GM23248 (cell line): Measurements from ENCODE around the gene XCL2. TPM values are rescaled to one million over a fixed set of nuclear protein-coding genes. Genes with fewer than 3 reads are reported as not detected.

Experiments used
- DNase-seq: peaks from one replicate; pipeline ENCODE4 v3.0.0-alpha.2; 2015
- H2AFZ ChIP-seq: fragments of 200-600 bp; sonication (generic); 2 replicates; pipeline ENCODE4 v1.6.1; 2016; ENCODE audit warnings: antibody characterized with exemption
- H3F3A ChIP-seq: fragments of 200-600 bp; sonication (generic); 2 replicates; pipeline ENCODE4 v1.6.1; 2016; ENCODE audit warnings: mild to moderate bottlenecking, antibody characterized with exemption, mixed run types; ENCODE audit not compliant: insufficient read depth
- H3K27ac ChIP-seq: fragments of 200-600 bp; sonication (generic); 2 replicates; pipeline ENCODE4 v1.5.1; 2016; ENCODE audit warnings: mild to moderate bottlenecking
- H3K27me3 ChIP-seq: fragments of 200-600 bp; sonication (generic); replicated peaks from 2 replicates; pipeline ENCODE4 v1.6.1; 2016; ENCODE audit warnings: mild to moderate bottlenecking; ENCODE audit not compliant: insufficient read depth
- H3K36me3 ChIP-seq: fragments of 200-600 bp; sonication (generic); 2 replicates; pipeline ENCODE4 v1.6.1; 2016; ENCODE audit warnings: low read depth, mild to moderate bottlenecking
- H3K4me1 ChIP-seq: fragments of 200-600 bp; sonication (generic); 2 replicates; pipeline ENCODE4 v1.6.1; 2016; ENCODE audit warnings: mild to moderate bottlenecking; ENCODE audit not compliant: insufficient read depth
- H3K4me2 ChIP-seq: fragments of 200-600 bp; sonication (generic); one replicate; pipeline ENCODE4 v1.6.1; 2016; ENCODE audit warnings: mild to moderate bottlenecking; ENCODE audit not compliant: unreplicated experiment
- H3K4me3 ChIP-seq: fragments of 200-600 bp; sonication (generic); 2 replicates; pipeline ENCODE4 v1.5.1; 2016; ENCODE audit warnings: mild to moderate bottlenecking
- H3K79me2 ChIP-seq: fragments of 200-600 bp; sonication (generic); 2 replicates; pipeline ENCODE4 v1.6.1; 2016; ENCODE audit warnings: mild to moderate bottlenecking; ENCODE audit not compliant: insufficient read depth
- H3K9ac ChIP-seq: fragments of 200-600 bp; sonication (generic); 2 replicates; pipeline ENCODE4 v1.6.1; 2016; ENCODE audit warnings: mild to moderate bottlenecking
- H3K9me2 ChIP-seq: fragments of 200-600 bp; sonication (generic); 2 replicates; pipeline ENCODE4 v1.6.1; 2016; ENCODE audit warnings: mixed run types, mild to moderate bottlenecking, moderate library complexity; ENCODE audit not compliant: insufficient read depth
- H3K9me3 ChIP-seq: fragments of 200-600 bp; sonication (generic); one replicate; pipeline ENCODE4 v1.6.1; 2017; ENCODE audit warnings: low read depth
- H4K20me1 ChIP-seq: fragments of 200-600 bp; sonication (generic); 2 replicates; pipeline ENCODE4 v1.6.0; 2016; ENCODE audit not compliant: insufficient read depth
- EZH2 ChIP-seq: fragments of 200-600 bp; sonication (generic); IDR thresholded peaks from 2 replicates; pipeline ENCODE4 v1.6.1; 2018; ENCODE audit warnings: antibody characterized with exemption, mild to moderate bottlenecking; ENCODE audit not compliant: insufficient read depth, poor library complexity, severe bottlenecking
- EZH2phosphoT487 ChIP-seq: fragments of 200-600 bp; sonication (generic); IDR thresholded peaks from 2 replicates; pipeline ENCODE4 v1.6.1; 2018; ENCODE audit warnings: antibody characterized with exemption, moderate library complexity, mild to moderate bottlenecking, low read depth; ENCODE audit not compliant: insufficient read depth
- WGBS, 2 experiments: methylation state at CpG; one replicate each; pipeline ENCODE4 v1.1.6; 2015 to 2017; ENCODE audit warnings: low lambda C conversion rate in 2 of 2, low coverage in 1 of 2; ENCODE audit errors: missing lambda C conversion rate in 2 of 2; 5-methylcytosine and 5-hydroxymethylcytosine counted together
- in situ Hi-C: fragments of 300-500 bp; cut with MboI; formaldehyde crosslinking; loops from 2 replicates; pipeline ENCODE4 v1.15.0; 2020
- polyA plus RNA-seq: library from polyadenylated mRNA; unstranded; fragments of >200 nt; fragmentation: Nextera tagmentation; extraction: Ambion mirVana; gene quantifications from 2 replicates; pipeline ENCODE4 v1.2.1, GENCODE V29; 2016
- total RNA-seq: library from RNA; depleted of rRNA; stranded (reverse); fragments of >200 nt; shearing (Covaris generic); gene quantifications from 2 replicates; pipeline ENCODE4 v1.2.3, GENCODE V29; 2014

XCL2 gene
- total and polyA plus RNA-seq, 2 experiments from 2014 or later: not detected

DNA sequence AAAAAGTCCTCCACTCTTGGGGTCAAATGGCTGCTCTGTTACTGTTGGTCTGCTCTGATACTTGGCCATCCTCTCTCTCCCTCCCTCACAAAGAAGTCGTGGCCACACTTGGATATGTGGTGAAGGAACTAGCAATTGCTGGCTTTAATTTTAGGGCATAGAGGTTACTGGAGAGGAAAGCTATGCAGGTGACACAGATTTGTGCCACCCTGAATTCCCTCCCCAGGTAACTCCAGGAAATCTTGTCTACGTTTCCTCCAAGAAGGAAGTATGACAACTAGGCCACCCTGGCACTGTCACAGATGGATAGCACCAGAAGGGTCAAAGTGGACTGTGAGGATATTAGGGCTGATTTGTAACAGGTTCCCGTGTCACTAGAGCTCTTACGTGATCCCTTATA lies 36.0 kb downstream of the XCL2 start:
- TF ChIP-seq EZH2phosphoT487 (no peak), EZH2 (no peak)
- Histone ChIP-seq H3K4me3 (no peak overlapping the region), H3K27me3 (no peaks in the 10 kb centered on the region), H4K20me1 (no peaks in the 10 kb centered on the region), H3K79me2 (no peaks in the 10 kb centered on the region), H3K4me1 (peaks cover 43% of the 10 kb centered on the region), H3K9me2 (no peaks in the 10 kb centered on the region), H2AFZ (no peak overlapping the region), H3F3A (peaks cover 41% of the 10 kb centered on the region), H3K4me2 (no peak overlapping the region), H3K27ac (no peak overlapping the region), H3K9ac (no peak overlapping the region), H3K9me3 (no peaks in the 10 kb centered on the region), H3K36me3 (no peaks in the 10 kb centered on the region)
- WGBS, 2 experiments: 75 to 78% methylated on average over 4 of the region's 4 CpGs
- in situ Hi-C loops: no loop called here
- no peak for DNase-seq

DNA sequence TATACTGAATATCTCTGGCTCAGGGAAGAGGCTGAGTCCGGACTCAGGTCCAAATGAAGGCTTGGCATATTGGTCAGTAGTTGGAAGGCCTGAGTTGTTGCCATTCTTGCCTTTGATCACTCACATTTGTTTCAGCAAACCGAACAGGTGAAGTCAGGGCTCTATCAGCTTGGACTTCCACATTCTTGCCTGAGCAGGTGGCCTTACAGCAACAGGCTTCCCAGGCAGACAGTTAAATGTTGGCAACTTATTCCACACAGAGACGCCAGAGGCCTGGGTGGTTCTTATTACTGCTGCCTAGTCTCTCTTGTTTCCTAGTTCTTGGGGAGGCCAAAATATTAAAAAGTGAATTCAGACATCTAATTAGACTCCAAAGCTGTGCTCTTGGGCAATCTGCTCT lies 36.6 kb downstream of the XCL2 start:
- no peaks in the 10 kb centered on the region for H3K79me2 ChIP-seq
- in situ Hi-C loops: no loop called here
- peaks cover 43% of the 10 kb centered on the region for H3K4me1 ChIP-seq
- TF ChIP-seq EZH2phosphoT487: no peak
- TF ChIP-seq EZH2: no peak
- no peaks in the 10 kb centered on the region for H3K27me3 ChIP-seq
- no peak overlapping the region for H3K4me3 ChIP-seq
- WGBS, 2 experiments: 40 to 53% methylated on average over 3 of the region's 3 CpGs
- H3K9me2 ChIP-seq: no peaks in the 10 kb centered on the region
- DNase-seq: peak; percentile 12
- no peaks in the 10 kb centered on the region for H4K20me1 ChIP-seq
- no peaks in the 10 kb centered on the region for H3K9me3 ChIP-seq
- peaks cover 41% of the 10 kb centered on the region for H3F3A ChIP-seq
- H3K36me3 ChIP-seq: no peaks in the 10 kb centered on the region
- no peak overlapping the region for H2AFZ ChIP-seq
- no peak overlapping the region for H3K9ac ChIP-seq
- peak overlapping the region; percentile 97; the same call in 1 of the 2 replicates for H3K27ac ChIP-seq
- no peak overlapping the region for H3K4me2 ChIP-seq

DNA sequence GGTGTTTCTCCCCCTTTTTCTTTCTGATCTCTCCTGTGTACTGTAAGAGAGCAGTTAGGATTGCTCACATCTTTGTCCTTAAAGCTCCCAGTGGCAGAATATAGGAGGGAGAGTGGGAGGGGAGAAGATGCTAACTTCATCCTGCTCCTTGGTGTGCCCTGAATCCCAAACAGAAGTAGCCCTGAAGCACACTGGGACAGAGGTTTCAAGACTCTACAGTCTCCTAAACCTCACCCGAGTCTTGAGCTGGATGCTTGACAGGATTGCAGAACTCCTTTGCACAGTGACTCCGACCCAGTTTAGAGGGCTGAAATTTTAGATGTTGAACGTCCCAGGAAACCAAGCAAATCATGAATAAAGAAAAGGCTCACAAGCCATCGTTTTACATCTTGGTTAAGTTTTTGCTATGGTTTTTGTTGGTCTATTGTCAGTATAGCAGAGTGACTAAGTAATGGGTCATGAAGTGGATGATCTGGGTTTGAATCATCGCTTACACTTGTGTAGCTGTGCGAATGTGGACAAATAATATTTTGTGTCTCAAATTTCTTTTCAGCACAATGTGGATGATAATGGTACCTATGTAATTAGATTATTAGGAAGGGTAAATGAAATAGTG lies 37.5 kb downstream of the XCL2 start:
- H3K9me3 ChIP-seq: no peaks in the 10 kb centered on the region
- H3K27me3 ChIP-seq: no peaks in the 10 kb centered on the region
- WGBS, 2 experiments: 0 to 1% methylated on average over 6 of the region's 6 CpGs
- H3F3A ChIP-seq: peaks cover 41% of the 10 kb centered on the region
- H3K79me2 ChIP-seq: no peaks in the 10 kb centered on the region
- DNase-seq: peak; percentile 90
- in situ Hi-C loops: no loop called here
- H2AFZ ChIP-seq: peak overlapping the region; percentile 72
- H3K27ac ChIP-seq: peak overlapping the region; percentile 97
- TF ChIP-seq EZH2 (no peak), EZH2phosphoT487 (no peak)
- H3K9me2 ChIP-seq: no peaks in the 10 kb centered on the region
- H3K4me2 ChIP-seq: peak overlapping the region; percentile 74
- H3K9ac ChIP-seq: peak overlapping the region; percentile 75
- peaks cover 43% of the 10 kb centered on the region for H3K4me1 ChIP-seq
- H3K36me3 ChIP-seq: no peaks in the 10 kb centered on the region
- no peaks in the 10 kb centered on the region for H4K20me1 ChIP-seq
- H3K4me3 ChIP-seq: peak overlapping the region; percentile 55

DNA sequence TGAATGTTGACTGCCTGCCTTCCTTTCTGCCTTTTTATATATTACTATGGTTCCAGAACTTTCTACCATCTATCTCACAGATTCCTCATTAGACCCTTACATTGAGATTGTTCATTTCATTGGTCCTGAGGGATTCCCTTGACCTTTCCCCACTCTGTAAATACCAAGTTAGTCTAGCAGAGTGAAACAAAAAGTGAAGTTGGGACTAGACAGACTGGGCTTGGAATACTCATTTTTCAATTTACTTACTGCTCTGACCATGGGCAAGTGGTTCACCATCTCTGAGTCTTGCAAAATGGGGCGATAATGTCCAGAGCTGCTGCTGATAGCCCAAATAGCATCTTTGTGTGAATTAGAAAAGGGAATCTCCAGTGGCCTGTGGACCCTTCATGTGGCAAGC lies 38.8 kb downstream of the XCL2 start:
- Histone ChIP-seq H3K9me2 (no peaks in the 10 kb centered on the region), H4K20me1 (no peaks in the 10 kb centered on the region), H3K9me3 (no peaks in the 10 kb centered on the region), H3K36me3 (no peaks in the 10 kb centered on the region), H3K79me2 (no peaks in the 10 kb centered on the region), H2AFZ (no peak overlapping the region), H3K4me1 (peaks cover 43% of the 10 kb centered on the region), H3F3A (peaks cover 41% of the 10 kb centered on the region), H3K4me2 (peak overlapping the region; percentile 74), H3K27me3 (no peaks in the 10 kb centered on the region), H3K9ac (no peak overlapping the region), H3K27ac (peak overlapping the region; percentile 97), H3K4me3 (no peak overlapping the region)
- no peak for TF ChIP-seq EZH2phosphoT487
- TF ChIP-seq EZH2: no peak
- DNase-seq: no peak
- in situ Hi-C loops: no loop called here
- 94 to 100% methylated on average over 1 of the region's 1 CpG for WGBS, 2 experiments
